SK-N-SH treated with all-trans-retinoic acid at 6 μM for 48 hours (cell line): ENCODE results near the gene SH2B3.

Source experiments
- ATAC-seq: fragments of 200-7000 bp; cut with Tn5 transposase; 3 replicates; pipeline ENCODE4 v1.9.1; 2020; ENCODE audit warnings: mild to moderate bottlenecking, moderate library complexity
- ARNTL ChIP-seq: fragments of 450-650 bp; formaldehyde crosslinking; IDR thresholded peaks from 2 replicates; pipeline ENCODE4 v1.5.0; 2020; ENCODE audit warnings: low read depth, mild to moderate bottlenecking, moderate library complexity, borderline replicate concordance
- CSDC2 ChIP-seq: fragments of 250-450 bp; sonication (Bioruptor Pico); IDR thresholded peaks from 2 replicates; pipeline ENCODE4 v1.5.0; 2020; ENCODE audit warnings: mild to moderate bottlenecking, moderate library complexity
- ESRRG ChIP-seq: fragments of 250-450 bp; sonication (Bioruptor Pico); IDR thresholded peaks from 2 replicates; pipeline ENCODE4 v1.6.1; 2021; ENCODE audit warnings: mild to moderate bottlenecking
- ISL1 ChIP-seq: fragments of 250-450 bp; sonication (Bioruptor Pico); IDR thresholded peaks from 2 replicates; pipeline ENCODE4 v2.1.2; 2022; ENCODE audit warnings: mild to moderate bottlenecking, moderate library complexity
- OSR1 ChIP-seq: fragments of 250-450 bp; sonication (Bioruptor Pico); IDR thresholded peaks from 2 replicates; pipeline ENCODE4 v1.8.0; 2022; ENCODE audit warnings: moderate library complexity, mild to moderate bottlenecking, inconsistent platforms
- PPARA ChIP-seq: fragments of 250-450 bp; sonication (Bioruptor Pico); IDR thresholded peaks from 2 replicates; pipeline ENCODE4 v1.5.0; 2020; ENCODE audit warnings: mild to moderate bottlenecking, borderline replicate concordance
- RARB ChIP-seq: fragments of 250-450 bp; sonication (Bioruptor Pico); IDR thresholded peaks from 2 replicates; pipeline ENCODE4 v1.8.0; 2021; ENCODE audit warnings: mild to moderate bottlenecking, moderate library complexity
- SNAI2 ChIP-seq: fragments of 250-450 bp; sonication (Bioruptor Pico); IDR thresholded peaks from 2 replicates; pipeline ENCODE4 v1.5.0; 2020; ENCODE audit warnings: mild to moderate bottlenecking, moderate library complexity
- TCF4 ChIP-seq: fragments of 250-450 bp; sonication (Bioruptor Pico); IDR thresholded peaks from 2 replicates; pipeline ENCODE4 v1.8.0; 2021; ENCODE audit warnings: mild to moderate bottlenecking, moderate library complexity, borderline replicate concordance
- TOX ChIP-seq: fragments of 250-450 bp; sonication (Bioruptor Pico); IDR thresholded peaks from 2 replicates; pipeline ENCODE4 v1.8.0; 2021; ENCODE audit warnings: mild to moderate bottlenecking, moderate library complexity, borderline replicate concordance
- ZFP3 ChIP-seq: fragments of 250-450 bp; sonication (Bioruptor Pico); IDR thresholded peaks from 2 replicates; pipeline ENCODE4 v1.5.0; 2020; ENCODE audit warnings: mild to moderate bottlenecking, moderate library complexity
- ZFP30 ChIP-seq: fragments of 450-650 bp; formaldehyde crosslinking; IDR thresholded peaks from 2 replicates; pipeline ENCODE4 v1.5.0; 2022; ENCODE audit warnings: mild to moderate bottlenecking, moderate library complexity
- ZNF565 ChIP-seq: fragments of 450-650 bp; formaldehyde crosslinking; conservative IDR thresholded peaks from 2 replicates; pipeline ENCODE4 v1.5.0; 2020; ENCODE audit warnings: low read depth, mild to moderate bottlenecking, moderate library complexity
- ZNF70 ChIP-seq: fragments of 450-650 bp; formaldehyde crosslinking; IDR thresholded peaks from 2 replicates; pipeline ENCODE4 v1.5.0; 2020; ENCODE audit warnings: mild to moderate bottlenecking, moderate library complexity
- ZNF8 ChIP-seq: fragments of 450-650 bp; formaldehyde crosslinking; IDR thresholded peaks from 2 replicates; pipeline ENCODE4 v1.5.0; 2020; ENCODE audit warnings: mild to moderate bottlenecking, moderate library complexity
- TF ChIP-seq, protein P1 (sequence below): fragments of 250-450 bp; sonication (Bioruptor Pico); IDR thresholded peaks from 2 replicates; pipeline ENCODE4 v1.5.0; 2020; ENCODE audit warnings: mild to moderate bottlenecking, moderate library complexity
- TF ChIP-seq, protein P2 (sequence below): fragments of 250-450 bp; sonication (Bioruptor Pico); IDR thresholded peaks from 2 replicates; pipeline ENCODE4 v1.5.1; 2021; ENCODE audit warnings: mild to moderate bottlenecking, moderate library complexity
- TF ChIP-seq, protein P3 (sequence below): fragments of 250-450 bp; sonication (Bioruptor Pico); IDR thresholded peaks from 2 replicates; pipeline ENCODE4 v1.5.1; 2020; ENCODE audit warnings: low read depth, mild to moderate bottlenecking, moderate library complexity
- TF ChIP-seq, protein P4 (sequence below): fragments of 250-450 bp; sonication (Bioruptor Pico); IDR thresholded peaks from 2 replicates; pipeline ENCODE4 v1.8.0; 2020; ENCODE audit warnings: mild to moderate bottlenecking, moderate library complexity, borderline replicate concordance
- TF ChIP-seq, protein P5 (sequence below): fragments of 250-450 bp; sonication (Bioruptor Pico); IDR thresholded peaks from 2 replicates; pipeline ENCODE4 v1.8.0; 2021; ENCODE audit warnings: low read depth, mild to moderate bottlenecking, moderate library complexity, borderline replicate concordance

The SH2B3 gene

DNA sequence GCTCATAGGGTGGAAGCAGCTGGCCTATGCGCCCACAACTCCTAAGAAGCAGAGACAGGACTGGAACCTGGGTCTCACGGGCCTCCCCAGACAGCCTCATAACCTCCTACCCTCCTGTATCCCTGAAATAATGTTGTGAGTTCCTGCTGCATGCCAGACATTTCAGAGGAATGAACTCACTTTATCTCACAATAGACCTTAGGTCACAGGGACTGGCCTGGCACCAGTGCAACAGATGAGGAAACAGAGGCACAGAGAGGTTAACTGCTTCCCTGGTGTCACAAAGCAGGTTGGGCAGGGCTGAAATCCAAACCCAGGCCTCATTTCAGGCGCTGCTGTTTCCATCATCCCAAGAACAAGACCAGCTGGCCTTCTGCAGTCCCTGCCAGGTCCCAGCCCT lies 42.1 kb upstream of the SH2B3 start:
- ATAC-seq: no peak
- TF ChIP-seq SNAI2 (CRISPR knock-in tag) (no peak), ARNTL (CRISPR knock-in tag) (no peak), CSDC2 (CRISPR knock-in tag) (no peak), ESRRG (CRISPR knock-in tag) (no peak), ZNF8 (CRISPR knock-in tag) (no peak), RARB (CRISPR knock-in tag) (no peak), PPARA (CRISPR knock-in tag) (no peak)
- TF ChIP-seq, protein P1, sequence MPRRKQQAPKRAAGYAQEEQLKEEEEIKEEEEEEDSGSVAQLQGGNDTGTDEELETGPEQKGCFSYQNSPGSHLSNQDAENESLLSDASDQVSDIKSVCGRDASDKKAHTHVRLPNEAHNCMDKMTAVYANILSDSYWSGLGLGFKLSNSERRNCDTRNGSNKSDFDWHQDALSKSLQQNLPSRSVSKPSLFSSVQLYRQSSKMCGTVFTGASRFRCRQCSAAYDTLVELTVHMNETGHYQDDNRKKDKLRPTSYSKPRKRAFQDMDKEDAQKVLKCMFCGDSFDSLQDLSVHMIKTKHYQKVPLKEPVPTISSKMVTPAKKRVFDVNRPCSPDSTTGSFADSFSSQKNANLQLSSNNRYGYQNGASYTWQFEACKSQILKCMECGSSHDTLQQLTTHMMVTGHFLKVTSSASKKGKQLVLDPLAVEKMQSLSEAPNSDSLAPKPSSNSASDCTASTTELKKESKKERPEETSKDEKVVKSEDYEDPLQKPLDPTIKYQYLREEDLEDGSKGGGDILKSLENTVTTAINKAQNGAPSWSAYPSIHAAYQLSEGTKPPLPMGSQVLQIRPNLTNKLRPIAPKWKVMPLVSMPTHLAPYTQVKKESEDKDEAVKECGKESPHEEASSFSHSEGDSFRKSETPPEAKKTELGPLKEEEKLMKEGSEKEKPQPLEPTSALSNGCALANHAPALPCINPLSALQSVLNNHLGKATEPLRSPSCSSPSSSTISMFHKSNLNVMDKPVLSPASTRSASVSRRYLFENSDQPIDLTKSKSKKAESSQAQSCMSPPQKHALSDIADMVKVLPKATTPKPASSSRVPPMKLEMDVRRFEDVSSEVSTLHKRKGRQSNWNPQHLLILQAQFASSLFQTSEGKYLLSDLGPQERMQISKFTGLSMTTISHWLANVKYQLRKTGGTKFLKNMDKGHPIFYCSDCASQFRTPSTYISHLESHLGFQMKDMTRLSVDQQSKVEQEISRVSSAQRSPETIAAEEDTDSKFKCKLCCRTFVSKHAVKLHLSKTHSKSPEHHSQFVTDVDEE (CRISPR knock-in tag): no peak
- TF ChIP-seq, protein P2, sequence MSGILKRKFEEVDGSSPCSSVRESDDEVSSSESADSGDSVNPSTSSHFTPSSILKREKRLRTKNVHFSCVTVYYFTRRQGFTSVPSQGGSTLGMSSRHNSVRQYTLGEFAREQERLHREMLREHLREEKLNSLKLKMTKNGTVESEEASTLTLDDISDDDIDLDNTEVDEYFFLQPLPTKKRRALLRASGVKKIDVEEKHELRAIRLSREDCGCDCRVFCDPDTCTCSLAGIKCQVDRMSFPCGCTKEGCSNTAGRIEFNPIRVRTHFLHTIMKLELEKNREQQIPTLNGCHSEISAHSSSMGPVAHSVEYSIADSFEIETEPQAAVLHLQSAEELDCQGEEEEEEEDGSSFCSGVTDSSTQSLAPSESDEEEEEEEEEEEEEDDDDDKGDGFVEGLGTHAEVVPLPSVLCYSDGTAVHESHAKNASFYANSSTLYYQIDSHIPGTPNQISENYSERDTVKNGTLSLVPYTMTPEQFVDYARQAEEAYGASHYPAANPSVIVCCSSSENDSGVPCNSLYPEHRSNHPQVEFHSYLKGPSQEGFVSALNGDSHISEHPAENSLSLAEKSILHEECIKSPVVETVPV (CRISPR knock-in tag): no peak

DNA sequence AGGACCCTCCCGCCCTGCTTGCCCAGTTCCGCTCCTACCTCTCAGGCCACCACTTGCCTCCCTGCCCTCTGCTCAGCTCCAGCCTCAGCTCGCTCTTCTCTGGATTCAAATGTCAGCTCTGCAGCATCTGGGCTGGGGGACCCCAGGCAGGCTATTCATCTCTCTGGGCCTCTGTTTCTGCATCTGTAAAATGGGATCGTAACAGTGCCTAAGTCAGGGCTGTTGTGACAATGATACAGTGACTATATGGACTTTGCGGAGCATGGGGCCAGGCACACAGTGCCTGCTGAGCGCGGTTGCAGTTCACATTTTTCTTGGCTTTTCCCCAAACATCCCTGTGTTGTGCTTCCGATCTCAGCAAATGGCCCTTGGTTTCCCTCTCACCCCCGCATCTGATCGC lies 39.6 kb upstream of the SH2B3 start:
- TF ChIP-seq CSDC2 (CRISPR knock-in tag): no peak
- TF ChIP-seq TCF4 (CRISPR knock-in tag): no peak
- no peak for TF ChIP-seq ZFP30
- TF ChIP-seq PPARA (CRISPR knock-in tag): no peak
- TF ChIP-seq, protein P1 (CRISPR knock-in tag): no peak
- TF ChIP-seq ZFP3 (CRISPR knock-in tag): no peak
- no peak for TF ChIP-seq ZNF8 (CRISPR knock-in tag)
- TF ChIP-seq TOX (CRISPR knock-in tag): no peak
- TF ChIP-seq ZNF70 (CRISPR knock-in tag): no peak
- no peak for TF ChIP-seq ZNF565 (CRISPR knock-in tag)
- TF ChIP-seq, protein P3, sequence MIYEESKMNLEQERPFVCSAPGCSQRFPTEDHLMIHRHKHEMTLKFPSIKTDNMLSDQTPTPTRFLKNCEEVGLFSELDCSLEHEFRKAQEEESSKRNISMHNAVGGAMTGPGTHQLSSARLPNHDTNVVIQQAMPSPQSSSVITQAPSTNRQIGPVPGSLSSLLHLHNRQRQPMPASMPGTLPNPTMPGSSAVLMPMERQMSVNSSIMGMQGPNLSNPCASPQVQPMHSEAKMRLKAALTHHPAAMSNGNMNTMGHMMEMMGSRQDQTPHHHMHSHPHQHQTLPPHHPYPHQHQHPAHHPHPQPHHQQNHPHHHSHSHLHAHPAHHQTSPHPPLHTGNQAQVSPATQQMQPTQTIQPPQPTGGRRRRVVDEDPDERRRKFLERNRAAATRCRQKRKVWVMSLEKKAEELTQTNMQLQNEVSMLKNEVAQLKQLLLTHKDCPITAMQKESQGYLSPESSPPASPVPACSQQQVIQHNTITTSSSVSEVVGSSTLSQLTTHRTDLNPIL (CRISPR knock-in tag): no peak
- TF ChIP-seq RARB (CRISPR knock-in tag): no peak
- no peak for TF ChIP-seq ISL1
- TF ChIP-seq, protein P4, sequence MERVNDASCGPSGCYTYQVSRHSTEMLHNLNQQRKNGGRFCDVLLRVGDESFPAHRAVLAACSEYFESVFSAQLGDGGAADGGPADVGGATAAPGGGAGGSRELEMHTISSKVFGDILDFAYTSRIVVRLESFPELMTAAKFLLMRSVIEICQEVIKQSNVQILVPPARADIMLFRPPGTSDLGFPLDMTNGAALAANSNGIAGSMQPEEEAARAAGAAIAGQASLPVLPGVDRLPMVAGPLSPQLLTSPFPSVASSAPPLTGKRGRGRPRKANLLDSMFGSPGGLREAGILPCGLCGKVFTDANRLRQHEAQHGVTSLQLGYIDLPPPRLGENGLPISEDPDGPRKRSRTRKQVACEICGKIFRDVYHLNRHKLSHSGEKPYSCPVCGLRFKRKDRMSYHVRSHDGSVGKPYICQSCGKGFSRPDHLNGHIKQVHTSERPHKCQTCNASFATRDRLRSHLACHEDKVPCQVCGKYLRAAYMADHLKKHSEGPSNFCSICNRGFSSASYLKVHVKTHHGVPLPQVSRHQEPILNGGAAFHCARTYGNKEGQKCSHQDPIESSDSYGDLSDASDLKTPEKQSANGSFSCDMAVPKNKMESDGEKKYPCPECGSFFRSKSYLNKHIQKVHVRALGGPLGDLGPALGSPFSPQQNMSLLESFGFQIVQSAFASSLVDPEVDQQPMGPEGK (CRISPR knock-in tag): no peak
- ATAC-seq: no peak

DNA sequence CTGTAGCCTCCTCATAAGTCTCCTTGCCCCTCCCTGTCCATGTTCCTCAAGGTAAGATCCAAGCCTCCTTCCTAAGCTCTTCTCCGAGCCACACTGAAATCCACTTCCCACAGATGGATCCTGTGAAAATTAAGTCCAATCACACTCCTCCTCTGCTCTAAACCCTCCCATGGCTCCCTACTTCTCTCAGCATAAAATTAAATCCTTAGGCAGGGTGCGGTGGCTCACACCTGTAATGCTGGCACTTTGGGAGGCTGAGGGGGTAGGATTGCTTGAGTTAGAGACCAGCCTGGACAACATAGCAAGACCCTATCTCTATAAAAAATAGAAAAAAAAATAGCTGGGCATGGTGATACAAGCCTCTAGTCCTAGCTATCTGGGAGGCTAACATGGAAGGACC lies 39.1 kb upstream of the SH2B3 start:
- no peak for ATAC-seq
- TF ChIP-seq, protein P4 (CRISPR knock-in tag): no peak
- TF ChIP-seq OSR1 (CRISPR knock-in tag) (no peak), ZNF8 (CRISPR knock-in tag) (no peak)
- TF ChIP-seq, protein P5, sequence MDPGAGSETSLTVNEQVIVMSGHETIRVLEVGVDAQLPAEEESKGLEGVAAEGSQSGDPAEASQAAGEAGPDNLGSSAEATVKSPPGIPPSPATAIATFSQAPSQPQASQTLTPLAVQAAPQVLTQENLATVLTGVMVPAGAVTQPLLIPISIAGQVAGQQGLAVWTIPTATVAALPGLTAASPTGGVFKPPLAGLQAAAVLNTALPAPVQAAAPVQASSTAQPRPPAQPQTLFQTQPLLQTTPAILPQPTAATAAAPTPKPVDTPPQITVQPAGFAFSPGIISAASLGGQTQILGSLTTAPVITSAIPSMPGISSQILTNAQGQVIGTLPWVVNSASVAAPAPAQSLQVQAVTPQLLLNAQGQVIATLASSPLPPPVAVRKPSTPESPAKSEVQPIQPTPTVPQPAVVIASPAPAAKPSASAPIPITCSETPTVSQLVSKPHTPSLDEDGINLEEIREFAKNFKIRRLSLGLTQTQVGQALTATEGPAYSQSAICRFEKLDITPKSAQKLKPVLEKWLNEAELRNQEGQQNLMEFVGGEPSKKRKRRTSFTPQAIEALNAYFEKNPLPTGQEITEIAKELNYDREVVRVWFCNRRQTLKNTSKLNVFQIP: no peak
